Measurements from ENCODE around the gene MEIG1. TPM values are rescaled to one million over a fixed set of nuclear protein-coding genes. Genes with fewer than 3 reads are reported as not detected.

The MEIG1 gene
- total RNA-seq, 1 donor from 2014 or later = not detected

DNA sequence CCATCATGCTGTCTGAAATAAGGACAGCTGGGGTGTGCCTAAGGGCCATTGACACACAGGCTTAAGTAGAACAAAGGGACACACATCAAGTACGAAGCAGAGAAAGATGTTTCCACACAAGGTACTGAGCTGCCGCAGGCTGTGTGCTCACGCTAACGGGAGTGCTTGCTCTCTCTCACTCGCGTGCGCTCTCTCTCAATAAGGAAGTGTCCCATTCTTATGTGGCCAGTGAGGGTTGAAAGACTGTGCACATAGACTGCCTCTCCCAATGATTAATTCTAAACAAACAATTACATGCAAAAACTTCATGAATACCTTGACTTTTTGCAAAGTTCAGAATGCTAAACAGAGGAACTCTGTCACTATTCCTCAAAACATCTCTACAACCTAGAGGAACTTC lies 35.2 kb upstream of the MEIG1 start:
- H3K9me3 Mint-ChIP-seq = no peaks in the 10 kb centered on the region
- H3K79me2 ChIP-seq (ENCODE audit: low read depth) = no peaks in the 10 kb centered on the region
- H3K27ac ChIP-seq = no peak overlapping the region
- TF ChIP-seq CTCF (IDR thresholded peaks at IDR 0.05) (no peak), EZH2 (IDR thresholded peaks at IDR 0.05) (no peak), EZH2phosphoT487 (IDR thresholded peaks at IDR 0.05) (no peak)
- H3K27me3 ChIP-seq = no peaks in the 10 kb centered on the region
- H3K9ac ChIP-seq = no peak overlapping the region
- peaks cover 55% of the 10 kb centered on the region for H3K36me3 Mint-ChIP-seq
- H4K20me1 ChIP-seq (ENCODE audit: low read depth) = no peaks in the 10 kb centered on the region
- H3K4me1 Mint-ChIP-seq = no peaks in the 10 kb centered on the region
- H2AFZ ChIP-seq (replicated peaks) = no peak overlapping the region
- no peaks in the 10 kb centered on the region for H3K27me3 Mint-ChIP-seq (ENCODE audit: insufficient read depth, low read depth)
- no peaks in the 10 kb centered on the region for H3K36me3 ChIP-seq
- peak; percentile 4 for DNase-seq (ENCODE audit: low spot score)
- no peaks in the 10 kb centered on the region for H3K4me1 ChIP-seq
- no peaks in the 10 kb centered on the region for H3K9me3 ChIP-seq (ENCODE audit: low read depth)
- no peak overlapping the region for H3K4me3 ChIP-seq
- no peaks in the 10 kb centered on the region for H3F3A ChIP-seq (ENCODE audit: low read depth)
- H3K4me3 Mint-ChIP-seq = no peak overlapping the region
- H3K4me2 ChIP-seq = no peak overlapping the region
- no peak overlapping the region for H3K27ac Mint-ChIP-seq

DNA sequence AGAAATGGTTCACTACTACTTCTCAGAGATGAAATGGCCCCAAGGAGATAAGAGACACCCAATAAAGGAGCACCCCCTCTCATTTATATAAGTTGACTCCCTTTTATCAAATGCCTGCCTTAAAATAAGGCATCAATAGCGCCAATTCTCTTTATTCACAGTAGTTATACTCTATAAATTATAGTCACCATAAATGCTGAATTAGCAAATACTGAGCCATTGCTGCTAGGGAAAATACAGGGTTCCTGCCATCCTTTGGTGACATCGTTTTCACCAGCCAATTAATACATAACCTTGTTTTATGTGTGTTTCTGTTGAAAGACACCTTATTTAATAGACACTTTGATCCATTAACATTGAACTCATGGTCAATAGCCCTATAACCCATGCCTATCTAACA lies 33.9 kb upstream of the MEIG1 start:
- Mint-ChIP-seq H3K36me3 (peaks cover 43% of the 10 kb centered on the region), H3K4me3 (no peak overlapping the region), H3K4me1 (no peaks in the 10 kb centered on the region), H3K27me3 (ENCODE audit: insufficient read depth, low read depth) (no peaks in the 10 kb centered on the region), H3K27ac (no peak overlapping the region), H3K9me3 (no peaks in the 10 kb centered on the region)
- no peaks in the 10 kb centered on the region for H4K20me1 ChIP-seq (ENCODE audit: low read depth)
- no peaks in the 10 kb centered on the region for H3K79me2 ChIP-seq (ENCODE audit: low read depth)
- H3K27me3 ChIP-seq = no peaks in the 10 kb centered on the region
- TF ChIP-seq EZH2 (IDR thresholded peaks at IDR 0.05) = no peak
- no peak for TF ChIP-seq EZH2phosphoT487 (IDR thresholded peaks at IDR 0.05)
- no peaks in the 10 kb centered on the region for H3K36me3 ChIP-seq
- no peak overlapping the region for H3K4me2 ChIP-seq
- H3F3A ChIP-seq (ENCODE audit: low read depth) = no peaks in the 10 kb centered on the region
- H3K9ac ChIP-seq = no peak overlapping the region
- H3K4me3 ChIP-seq = no peak overlapping the region
- H2AFZ ChIP-seq (replicated peaks) = no peak overlapping the region
- H3K9me3 ChIP-seq (ENCODE audit: low read depth) = no peaks in the 10 kb centered on the region
- H3K4me1 ChIP-seq = no peaks in the 10 kb centered on the region
- no peak for DNase-seq (ENCODE audit: low spot score)
- H3K27ac ChIP-seq = no peak overlapping the region

DNA sequence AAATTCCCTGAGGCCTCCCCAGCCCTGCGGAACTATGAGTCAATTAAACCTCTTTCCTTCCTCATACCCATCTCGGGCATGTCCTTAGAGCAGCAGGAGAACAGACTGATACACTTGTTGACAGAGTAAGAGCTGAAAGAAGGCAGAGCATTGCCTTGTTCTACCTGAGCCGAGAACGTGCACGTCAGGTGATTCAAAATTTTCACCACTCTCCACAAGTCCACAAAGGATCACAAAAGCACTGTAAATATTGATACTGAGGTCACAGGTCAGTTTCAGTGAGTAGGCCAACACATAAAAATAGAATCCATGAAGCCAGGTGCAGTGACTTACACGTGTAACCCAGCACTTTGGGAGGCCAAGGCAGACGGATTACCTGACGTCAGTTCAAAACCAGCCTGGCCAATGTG lies 33.1 kb upstream of the MEIG1 start:
- no peak for DNase-seq (ENCODE audit: low spot score)
- Mint-ChIP-seq H3K4me3 (no peak overlapping the region), H3K9me3 (no peaks in the 10 kb centered on the region), H3K36me3 (peaks cover 37% of the 10 kb centered on the region), H3K27ac (no peak overlapping the region), H3K4me1 (no peaks in the 10 kb centered on the region), H3K27me3 (ENCODE audit: insufficient read depth, low read depth) (no peaks in the 10 kb centered on the region)
- Histone ChIP-seq H3K36me3 (no peaks in the 10 kb centered on the region), H3K4me1 (no peaks in the 10 kb centered on the region), H3K79me2 (ENCODE audit: low read depth) (no peaks in the 10 kb centered on the region), H3K4me3 (no peak overlapping the region), H3K27me3 (no peaks in the 10 kb centered on the region), H2AFZ (replicated peaks) (no peak overlapping the region), H3K9ac (no peak overlapping the region), H3F3A (ENCODE audit: low read depth) (no peaks in the 10 kb centered on the region), H3K4me2 (no peak overlapping the region), H3K27ac (no peak overlapping the region), H4K20me1 (ENCODE audit: low read depth) (no peaks in the 10 kb centered on the region), H3K9me3 (ENCODE audit: low read depth) (no peaks in the 10 kb centered on the region)
- TF ChIP-seq EZH2 (IDR thresholded peaks at IDR 0.05) (no peak), EZH2phosphoT487 (IDR thresholded peaks at IDR 0.05) (no peak), CTCF (IDR thresholded peaks at IDR 0.05) (no peak)

- Mint-ChIP-seq H3K4me1 (no peaks in the 10 kb centered on the region), H3K36me3 (peaks cover 30% of the 10 kb centered on the region), H3K27me3 (ENCODE audit: insufficient read depth, low read depth) (no peaks in the 10 kb centered on the region), H3K4me3 (no peak overlapping the region), H3K9me3 (no peaks in the 10 kb centered on the region), H3K27ac (no peak overlapping the region)
- no peak for TF ChIP-seq EZH2 (IDR thresholded peaks at IDR 0.05)
- H3K9ac ChIP-seq = no peak overlapping the region
- no peaks in the 10 kb centered on the region for H3K27me3 ChIP-seq
- H3K4me1 ChIP-seq = no peaks in the 10 kb centered on the region
- DNase-seq (ENCODE audit: low spot score) = no peak
- H4K20me1 ChIP-seq (ENCODE audit: low read depth) = no peaks in the 10 kb centered on the region
- no peaks in the 10 kb centered on the region for H3F3A ChIP-seq (ENCODE audit: low read depth)
- no peaks in the 10 kb centered on the region for H3K9me3 ChIP-seq (ENCODE audit: low read depth)
- H3K4me3 ChIP-seq = no peak overlapping the region
- no peak overlapping the region for H3K4me2 ChIP-seq
- no peaks in the 10 kb centered on the region for H3K79me2 ChIP-seq (ENCODE audit: low read depth)
- H3K27ac ChIP-seq = no peak overlapping the region
- no peak overlapping the region for H2AFZ ChIP-seq (replicated peaks)
- no peaks in the 10 kb centered on the region for H3K36me3 ChIP-seq
Observed at GRCh38 chr10:14926722-14927416, 32.3 kb upstream of the MEIG1 start.
